ENCODE measurements around the gene ALK.

Gene ALK

DNA sequence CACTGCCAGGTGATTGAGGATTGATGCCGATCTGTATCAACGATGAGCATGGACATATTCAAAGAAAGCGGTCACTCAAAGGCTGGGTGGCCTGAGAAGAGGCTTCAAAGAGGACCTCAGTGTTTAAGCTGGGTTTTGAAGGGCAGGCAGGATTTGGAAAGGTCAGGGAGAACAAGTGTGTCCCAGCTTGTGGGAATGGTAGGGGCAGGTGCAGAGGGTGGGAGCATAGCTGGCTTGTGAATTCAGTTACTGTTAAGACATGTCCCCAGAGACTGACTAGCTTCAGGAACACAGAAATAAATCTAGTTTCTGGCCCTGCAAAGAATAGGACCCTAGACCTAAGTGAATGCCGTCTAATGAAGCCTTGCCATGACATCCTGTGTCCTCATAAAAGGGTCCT lies 442.7 kb downstream of the ALK start:
- no peak for DNase-seq

DNA sequence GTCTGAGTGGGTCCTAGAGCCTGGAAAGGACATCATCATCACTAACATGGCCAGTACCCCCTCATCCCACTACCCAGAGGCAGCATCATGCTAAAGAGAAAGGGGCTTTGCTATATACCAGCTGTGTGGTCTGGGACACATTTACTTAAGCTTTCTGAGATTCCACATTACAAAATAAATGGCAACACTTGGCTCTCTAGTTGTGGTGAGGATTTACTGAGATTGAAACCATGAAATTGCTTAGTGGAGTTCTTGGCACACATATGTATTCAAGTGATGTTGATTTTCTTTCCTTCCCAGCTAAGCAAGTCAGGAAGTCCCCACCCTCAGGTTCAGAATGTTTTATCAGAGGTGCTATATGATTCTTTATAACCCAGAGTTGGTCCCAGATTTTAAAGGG lies 444.2 kb downstream of the ALK start:
- DNase-seq, result no peak

DNA sequence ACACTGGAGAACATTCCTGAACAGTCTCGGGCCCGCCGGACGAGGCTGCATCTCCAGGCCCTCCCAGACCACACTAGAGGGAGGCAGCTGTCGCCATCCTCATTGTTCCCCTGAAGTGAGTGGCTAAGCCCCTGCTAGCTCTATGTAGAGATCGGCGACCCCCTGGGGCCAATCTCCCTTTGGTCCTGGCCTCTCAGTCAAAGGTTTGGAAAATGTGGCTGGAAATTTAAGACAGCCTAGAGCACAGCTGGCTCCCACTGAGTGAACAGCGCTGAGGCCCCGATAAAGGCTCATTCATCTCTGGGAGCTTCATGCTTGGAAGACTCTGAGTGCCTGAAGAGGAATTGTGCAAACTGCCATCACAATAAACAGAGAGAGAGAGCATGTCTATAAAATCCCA lies 445.9 kb downstream of the ALK start:
- DNase-seq, result no peak

DNA sequence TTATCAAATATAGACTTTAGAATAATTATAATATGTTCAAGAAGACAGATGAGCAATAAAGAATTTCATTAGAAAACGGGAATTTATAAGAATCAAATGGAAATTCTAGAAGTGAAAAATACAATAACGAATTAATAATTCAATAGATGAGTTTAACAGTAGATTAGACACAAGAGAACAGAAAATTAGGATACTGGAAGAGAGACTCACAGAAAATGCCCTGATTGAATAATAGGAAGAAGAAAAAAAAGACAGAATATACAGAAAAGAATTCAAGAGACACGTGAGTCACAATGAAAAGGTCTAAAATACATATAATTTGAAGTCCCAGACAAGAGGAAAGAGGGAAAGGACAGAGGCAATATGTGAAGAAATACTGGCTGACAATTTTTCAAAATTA lies 451.4 kb downstream of the ALK start:
- no peak for DNase-seq

DNA sequence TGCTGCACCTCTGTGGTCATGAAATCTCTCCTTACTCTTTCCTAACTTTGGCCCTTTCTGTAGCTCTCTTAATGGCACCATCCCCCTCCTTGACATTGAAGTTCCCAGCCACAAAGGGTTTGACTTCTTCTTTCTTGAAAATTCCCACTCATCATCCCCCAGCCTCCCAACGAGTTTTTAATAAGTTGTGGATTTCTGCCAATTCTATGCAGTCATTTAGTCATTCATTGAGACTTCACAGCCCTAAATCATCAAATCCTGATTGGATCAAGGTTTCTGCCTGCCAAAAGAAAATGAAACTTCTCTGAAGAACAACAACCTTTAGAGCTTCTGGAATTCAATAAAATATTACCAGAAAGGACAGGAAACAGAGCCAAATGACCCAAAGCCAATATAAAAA lies 451.9 kb downstream of the ALK start:
- DNase-seq, result no peak

DNA sequence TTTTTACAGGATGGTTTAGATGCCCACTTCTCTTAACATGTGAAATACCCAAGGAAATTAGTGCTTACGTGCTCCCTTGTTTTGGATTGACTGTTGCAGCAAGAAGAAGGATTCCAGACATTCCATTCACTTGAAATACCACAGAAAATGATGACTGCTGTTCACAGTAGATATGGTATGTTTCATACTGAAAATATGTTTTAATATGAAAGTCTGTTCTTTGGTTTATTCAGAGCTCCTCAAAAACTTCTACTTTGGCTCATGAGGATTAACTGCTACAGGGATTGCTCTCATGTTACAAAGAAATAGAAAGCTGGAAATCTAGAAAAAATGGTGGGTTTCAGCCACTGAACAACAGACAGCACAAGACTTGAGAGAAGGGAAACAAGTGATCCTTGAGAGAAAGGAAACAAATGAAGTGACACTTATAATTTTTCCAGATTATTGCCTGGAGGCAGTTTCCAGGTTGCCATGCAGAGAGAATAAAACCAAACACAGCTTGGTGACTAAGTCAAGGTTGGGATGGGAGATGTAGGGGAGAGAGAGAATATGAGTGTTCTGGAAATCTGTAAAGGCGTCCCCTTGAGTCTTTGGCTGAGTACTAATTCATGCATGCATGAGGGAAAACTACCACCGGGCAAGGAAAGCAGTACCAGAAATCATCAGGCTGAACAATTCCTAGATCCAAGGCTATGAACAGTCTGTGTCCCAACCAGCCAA lies 458.0 kb downstream of the ALK start:
- no peak for DNase-seq

DNA sequence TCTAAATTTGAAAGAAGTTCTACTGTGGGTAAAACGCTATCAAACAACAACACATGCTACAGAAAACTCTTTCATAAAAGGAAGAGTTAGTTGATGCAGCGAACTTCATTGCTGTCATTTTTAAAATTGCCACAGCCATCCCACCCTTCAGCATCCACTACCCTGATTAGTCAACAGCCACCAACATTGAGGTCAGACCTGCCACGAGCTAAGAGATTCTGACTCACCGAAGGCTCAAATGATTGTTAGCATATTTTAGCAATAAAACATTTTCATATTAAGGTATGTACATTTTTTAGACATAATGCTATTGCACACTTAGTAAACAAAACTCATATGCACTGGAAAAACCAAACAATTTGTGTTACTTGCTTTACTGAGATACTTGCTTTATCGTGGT lies 459.1 kb downstream of the ALK start:
- no peak for DNase-seq

DNA sequence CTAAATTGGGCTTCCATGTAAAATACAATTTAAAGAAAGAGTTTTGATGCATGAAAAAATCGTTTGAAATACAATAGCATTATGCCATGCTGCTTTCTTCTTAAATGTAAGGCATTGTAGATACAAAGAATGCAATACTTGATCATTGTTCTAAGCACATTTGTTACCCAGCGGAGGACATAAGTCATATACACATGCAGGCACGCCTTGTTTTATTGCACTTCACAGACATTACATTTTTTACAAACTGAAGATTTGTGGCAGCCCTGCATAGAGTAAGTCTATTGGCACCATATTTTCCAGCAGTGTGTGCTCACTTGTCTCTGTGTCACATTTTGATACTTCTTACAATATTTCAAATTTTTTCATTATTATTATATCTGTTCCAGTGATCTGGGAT lies 461.2 kb downstream of the ALK start:
- no peak for DNase-seq

DNA sequence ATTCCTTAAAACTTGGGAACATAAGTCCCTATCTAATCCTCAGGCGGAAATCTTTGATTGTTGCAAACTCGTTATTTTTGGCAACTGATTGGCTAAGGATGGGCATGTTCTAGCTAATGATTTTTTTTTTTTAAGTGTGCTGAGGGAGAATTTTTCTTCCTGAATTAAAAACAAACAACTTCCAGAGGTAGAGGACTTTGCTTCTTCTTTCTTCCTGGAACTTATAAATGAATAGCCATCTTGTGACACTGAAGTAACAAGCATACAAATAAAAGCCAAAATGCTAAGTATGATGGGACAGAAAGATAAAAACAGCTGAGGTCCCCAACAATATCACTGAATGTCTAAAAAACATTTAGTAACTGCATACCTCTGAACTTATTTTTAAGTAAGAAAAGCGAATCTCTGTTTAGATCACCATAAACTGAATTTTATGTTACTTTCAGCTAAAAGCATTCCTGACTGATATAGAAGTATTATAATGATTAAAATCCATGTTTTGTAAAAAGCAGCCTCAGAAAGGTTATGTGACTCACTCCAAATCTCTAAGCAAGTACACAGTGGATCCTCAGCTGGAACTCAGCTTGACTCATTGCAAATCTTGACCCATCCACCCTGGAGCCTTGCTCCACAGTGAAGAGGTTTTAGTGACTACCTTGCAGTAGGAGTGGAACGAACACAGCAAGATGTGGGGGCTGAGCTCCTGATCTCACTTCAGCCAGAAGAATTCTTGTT lies 461.8 kb downstream of the ALK start:
- no peak for DNase-seq

DNA sequence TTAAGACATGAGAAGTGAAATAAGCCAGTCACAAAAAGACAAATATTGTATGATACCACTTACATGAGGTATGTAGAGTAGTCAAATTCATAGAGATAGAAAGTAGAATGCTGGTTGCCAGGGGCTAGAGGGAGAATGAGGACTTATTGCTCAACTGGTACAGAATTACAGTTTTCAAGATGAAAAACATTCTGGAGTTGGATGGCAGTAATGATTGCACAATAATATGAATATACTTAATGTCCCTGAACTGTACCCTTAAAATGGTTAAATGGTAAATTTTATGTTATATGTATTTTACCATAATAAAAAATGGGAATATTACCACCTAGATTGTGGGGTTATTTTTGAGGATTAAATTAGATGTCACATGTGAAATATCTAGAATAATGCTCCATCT lies 465.0 kb downstream of the ALK start:
- no peak for DNase-seq

DNA sequence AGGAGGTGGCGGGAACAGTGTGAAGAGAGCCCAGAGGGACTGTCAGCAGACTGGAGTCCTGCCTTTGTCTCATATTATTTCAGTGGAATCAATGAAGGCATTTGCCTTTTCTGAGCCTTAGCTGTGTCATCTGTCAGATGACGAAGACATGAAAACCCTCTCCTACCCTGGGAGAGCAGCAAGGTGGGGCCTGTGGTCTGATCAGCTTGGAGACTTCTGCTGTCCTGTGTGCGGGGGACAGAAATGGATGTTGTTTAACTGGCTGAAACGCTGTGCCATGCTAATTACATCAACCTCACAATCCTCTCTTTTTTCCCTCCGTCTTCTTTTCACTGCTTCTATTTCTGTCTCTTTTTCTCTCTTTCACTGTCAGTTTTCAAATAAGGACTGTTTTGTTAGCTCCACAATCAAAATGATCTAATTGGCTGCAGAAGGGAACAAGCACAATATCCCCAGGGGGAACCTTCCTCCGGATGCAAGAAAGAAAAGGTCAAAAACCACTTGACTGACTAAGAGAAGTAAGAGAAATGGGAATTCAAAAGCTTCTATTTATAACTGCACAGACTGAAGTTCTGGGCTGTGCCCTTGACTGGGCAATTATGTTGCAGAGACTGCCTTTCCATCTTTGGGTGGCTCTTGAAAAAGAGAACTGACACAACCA lies 466.1 kb downstream of the ALK start:
- DNase-seq, result peak; percentile 83

DNA sequence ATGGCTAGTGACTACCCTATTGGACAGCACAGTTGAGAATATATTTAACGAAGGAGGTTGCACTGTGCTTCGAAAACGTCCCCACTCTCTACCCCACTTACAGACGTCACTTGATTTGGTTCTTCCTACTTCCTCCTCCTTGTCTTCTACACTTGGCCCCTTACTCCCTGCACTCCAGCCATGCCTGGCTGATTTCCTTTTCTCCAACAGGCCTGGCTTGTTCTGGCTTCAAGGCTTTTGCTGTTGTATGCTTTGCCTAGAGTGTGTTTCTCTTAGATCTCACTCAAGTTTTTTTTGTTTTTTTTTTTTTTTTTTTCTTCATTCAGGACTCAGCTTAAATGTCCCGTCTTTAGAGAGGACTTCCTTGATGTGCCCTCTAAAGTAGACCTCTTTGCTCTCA lies 469.4 kb downstream of the ALK start:
- DNase-seq, result no peak

DNA sequence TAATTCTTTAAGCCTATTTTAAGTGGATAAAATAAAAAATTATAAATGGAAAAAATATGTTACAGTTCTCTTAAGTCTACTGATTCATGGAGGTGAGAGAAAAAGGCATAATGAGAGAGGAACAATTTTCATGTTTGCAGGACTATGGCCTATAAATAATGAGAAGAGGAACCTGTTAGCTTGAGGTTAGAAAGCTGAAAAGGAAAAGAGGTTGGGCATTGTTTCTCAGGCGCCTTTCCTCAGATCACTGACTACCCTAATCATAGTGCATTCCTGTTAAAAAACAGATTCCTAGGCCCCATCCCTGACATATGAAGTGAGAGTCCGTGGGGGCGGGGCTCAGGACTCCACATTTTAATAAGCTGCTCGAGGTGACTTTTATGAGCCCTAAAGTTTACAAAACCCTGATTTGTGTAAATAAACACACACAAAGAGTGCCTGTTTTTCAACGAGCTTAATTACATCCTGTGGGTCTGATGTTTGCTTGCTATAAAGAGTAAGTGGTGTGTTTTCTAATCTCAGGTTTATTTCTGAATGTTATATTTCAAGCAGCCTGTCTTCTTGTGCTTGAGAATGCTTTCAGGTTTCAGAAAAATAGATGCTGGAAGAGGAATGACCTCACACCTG lies 470.7 kb downstream of the ALK start:
- DNase-seq, result no peak

DNA sequence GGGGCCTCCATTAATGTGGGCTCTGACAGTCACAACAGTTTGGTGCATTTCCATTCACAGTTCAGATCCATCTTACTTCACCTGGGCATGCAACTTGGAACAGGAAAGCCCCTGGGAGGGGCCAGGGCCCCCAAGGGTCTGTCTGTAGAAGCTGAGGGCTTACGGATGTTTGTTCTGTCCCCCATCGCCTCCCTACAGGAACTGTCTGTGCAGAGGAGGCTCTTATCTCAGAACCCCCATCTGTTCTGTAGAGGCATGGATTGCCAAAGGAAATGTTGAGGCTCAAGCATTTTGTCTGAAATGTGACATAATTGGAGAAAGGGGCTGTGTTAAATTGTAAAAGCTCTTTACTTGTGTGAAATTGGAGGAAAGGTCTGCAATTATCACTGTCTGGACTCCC lies 471.9 kb downstream of the ALK start:
- DNase-seq, result no peak

DNA sequence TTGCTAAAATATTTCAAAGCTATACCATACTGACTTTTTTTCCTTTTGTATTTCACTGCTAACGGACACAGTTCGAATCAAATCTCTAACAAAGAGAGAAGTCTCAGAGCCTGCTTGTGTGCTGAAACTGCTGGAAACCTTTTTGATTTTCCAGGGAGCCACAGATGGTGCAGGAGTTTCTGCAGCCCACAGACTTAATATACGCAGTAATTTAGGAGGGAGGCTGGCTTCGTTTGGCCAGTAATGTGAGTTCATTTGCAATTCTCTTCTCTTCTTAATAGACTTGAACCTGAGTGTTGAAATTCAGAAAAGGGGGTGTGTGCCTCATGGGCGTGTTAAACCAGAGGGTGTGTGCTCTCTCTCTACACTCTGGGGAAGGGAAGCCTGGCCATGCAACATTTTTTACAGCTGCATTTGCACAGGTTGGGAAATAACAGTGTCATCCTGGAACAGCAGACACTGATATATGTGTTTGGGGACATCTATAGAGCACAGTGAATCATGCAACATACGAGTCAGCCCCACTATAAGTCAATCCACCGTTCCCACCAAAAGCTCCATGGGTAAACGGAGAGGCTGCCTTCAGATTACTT lies 473.2 kb downstream of the ALK start:
- no peak for DNase-seq

DNA sequence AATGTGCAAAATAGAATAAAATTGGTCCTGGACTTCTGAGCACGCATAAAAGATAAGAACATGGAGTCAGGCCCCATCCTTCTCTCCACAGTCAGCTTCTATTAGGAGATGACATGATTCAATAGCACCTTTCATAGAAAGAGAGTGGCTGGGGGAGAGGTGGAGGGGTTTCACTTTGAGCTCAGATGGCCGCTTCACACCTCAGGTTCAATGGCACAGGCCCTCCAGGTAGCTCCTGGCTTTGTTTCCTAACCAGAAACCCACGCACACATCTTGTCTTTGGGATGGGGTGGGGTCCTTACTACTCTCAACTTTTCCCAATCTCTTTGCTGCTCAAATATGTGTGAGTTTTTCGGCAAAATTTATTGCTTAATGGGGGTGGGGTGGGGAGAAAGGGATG lies 473.9 kb downstream of the ALK start:
- DNase-seq, result no peak

DNA sequence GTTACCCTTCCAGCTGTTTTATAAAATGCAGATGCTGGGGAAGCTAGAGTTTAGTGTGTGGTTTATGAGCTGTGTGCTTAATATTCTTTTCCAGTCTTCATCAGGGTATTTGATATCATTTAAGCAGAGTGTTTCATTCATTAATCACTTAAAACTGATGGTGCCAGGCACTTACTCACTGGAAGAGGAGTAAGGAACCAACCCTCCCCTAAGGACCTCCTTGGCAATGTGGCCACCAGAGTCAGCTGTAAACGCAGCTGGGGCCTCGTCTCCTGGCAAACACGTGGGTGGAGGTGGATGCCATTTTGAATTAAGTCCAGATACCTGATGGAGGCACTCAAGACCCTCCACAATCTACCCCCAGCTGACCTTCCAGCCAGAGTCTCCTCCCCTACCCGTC lies 474.5 kb downstream of the ALK start:
- no peak for DNase-seq

DNA sequence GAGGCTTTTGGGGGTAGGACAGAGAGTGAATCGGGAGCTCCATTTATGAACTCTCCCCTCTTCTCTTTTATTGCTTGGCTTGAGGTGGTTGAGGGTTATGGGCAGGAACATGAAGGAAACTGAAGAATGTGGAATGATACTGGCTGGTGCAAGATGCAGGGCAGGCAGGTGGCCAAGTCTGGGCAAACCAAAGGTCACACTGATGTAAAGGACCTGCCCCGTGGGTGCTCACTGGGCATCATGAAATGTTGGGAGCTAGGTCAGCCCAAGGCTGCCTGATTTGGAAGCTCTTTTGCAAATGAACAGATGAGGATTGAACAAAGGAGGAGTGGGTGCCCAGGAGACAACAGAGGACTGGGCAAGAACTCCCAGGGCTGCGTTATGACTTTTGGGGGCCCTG lies 477.2 kb downstream of the ALK start:
- DNase-seq, result no peak

DNA sequence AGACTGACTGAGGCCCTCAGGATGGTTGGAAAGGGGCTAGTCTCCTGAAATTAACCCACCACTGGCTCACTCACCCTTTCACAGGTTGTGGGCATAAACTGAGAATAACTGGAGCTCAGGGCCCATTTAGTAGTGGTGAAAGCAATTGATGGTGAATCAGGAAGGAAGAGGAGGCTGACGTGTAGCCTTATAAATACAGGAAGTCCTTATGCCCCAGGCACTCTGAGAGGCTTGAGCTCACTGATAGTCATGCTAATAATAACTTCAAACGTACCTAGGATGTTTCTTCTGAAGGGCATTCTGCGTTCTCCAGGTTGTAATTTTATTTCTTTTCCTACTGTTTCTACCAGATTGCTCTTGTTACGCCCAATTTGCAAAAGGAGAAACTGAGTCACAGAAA lies 477.8 kb downstream of the ALK start:
- no peak for DNase-seq

DNA sequence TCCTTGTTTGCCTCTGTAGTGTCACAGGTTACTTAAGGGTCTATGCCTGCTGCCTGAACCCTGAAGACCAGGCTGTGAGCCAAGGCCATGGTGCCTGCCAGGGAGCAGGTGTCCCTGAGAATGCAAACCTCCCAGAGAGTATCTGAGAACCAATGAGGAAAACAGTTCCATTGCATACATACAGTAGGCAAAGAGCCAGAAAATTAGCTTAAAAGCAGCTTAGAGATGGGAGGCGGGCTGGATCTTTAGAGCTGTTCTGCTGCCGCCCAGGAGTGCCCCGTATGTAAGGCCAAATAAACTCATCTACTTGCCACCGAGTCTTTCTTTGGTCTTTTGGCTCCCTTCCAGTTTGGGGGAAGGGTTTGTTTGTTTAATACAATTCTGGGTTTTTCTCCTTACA lies 478.2 kb downstream of the ALK start:
- DNase-seq, result peak; percentile 59

DNA sequence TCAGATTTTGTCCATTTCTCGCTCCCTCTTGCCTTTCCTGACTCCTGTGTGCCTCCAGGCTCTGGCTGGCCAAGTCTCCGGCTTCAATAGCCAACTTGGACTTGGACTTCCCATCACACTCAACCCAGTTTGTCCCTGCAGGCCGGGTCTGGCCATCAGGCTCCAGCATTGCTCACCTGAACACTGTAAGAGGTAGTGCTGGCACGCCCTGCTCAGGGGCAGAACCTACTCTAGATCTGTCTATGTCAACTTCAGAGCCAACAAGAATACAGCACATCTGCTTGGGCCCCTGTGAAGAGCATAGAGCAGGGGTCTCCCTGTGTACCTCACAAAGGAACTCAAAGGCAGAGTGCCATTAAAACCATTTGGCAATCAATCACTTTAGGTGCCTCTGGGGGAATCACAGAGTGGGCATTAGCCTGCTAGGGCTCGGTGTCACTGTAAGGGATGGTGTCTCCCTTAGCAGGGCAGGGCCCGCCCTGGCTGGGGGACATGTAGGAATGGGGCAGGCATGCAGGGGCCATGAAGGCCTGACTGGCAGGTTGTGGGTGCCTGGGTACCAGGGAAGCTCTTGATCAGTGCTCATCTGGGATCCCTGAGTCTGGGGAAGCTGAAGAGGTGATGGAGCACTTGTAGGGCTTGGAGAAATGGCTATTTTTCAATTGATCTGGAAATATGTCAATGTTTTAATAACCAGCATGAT lies 480.3 kb downstream of the ALK start:
- no peak for DNase-seq

DNA sequence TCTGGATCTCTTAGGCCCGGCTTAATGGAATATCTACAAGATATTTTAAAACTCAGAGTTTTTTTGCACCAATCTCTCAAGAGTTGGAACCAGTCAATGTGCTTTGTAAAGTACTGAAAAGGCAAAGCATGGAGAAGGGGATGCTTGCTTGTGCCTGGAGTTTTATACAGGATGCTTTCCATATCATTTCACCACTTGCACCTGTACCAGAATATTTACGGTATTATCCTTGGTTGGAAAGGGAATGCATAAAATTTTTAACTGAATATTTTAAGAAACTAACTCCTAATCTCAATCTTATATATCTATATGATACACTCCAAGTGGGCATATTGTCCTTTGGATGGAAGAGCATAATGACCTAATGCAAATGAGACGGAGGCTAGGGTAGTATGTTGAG lies 487.5 kb downstream of the ALK start:
- no peak for DNase-seq

DNA sequence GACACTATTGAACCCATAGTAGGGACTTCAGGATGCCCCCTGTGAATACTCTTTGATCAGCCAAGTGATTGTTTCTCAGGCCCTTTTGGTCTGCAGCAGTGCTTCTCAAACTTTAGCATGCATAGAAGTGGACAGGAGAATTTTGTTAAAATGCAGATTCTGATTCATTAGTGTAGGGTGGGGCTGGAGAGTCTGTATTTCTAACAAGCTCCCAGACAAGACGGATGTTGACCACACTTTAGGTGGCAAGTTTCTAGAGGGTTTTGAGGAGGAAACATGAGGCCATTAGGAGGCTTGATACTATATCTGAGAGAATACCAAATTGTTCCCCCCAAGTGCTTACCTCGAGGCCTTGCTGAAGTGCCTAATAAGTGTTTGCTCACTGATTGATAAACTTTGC lies 488.3 kb downstream of the ALK start:
- no peak for DNase-seq
